Testis (tissue), 3 donors: ENCODE results near the gene BRAP. TPM values are rescaled to one million over a fixed set of nuclear protein-coding genes. Genes with fewer than 3 reads are reported as not detected.
A peak's percentile ranks its signal among the peaks of the same experiment; 100 is the strongest.

Experiments
- DNase-seq: peaks from one replicate; pipeline ENCODE4 v3.0.0-alpha.2; 2019
- H3K27ac ChIP-seq, 2 donors: fragments of 200-600 bp; sonication (generic); one replicate each; pipeline ENCODE4 v1.5.1; 2019
- H3K27me3 ChIP-seq: fragments of 200-600 bp; sonication (generic); one replicate; pipeline ENCODE4 v1.5.1; 2019
- H3K36me3 ChIP-seq: fragments of 200-600 bp; sonication (generic); one replicate; pipeline ENCODE4 v1.5.1; 2017; ENCODE audit warnings: low read depth; ENCODE audit errors: missing control alignments
- H3K4me1 ChIP-seq: fragments of 200-600 bp; sonication (generic); one replicate; pipeline ENCODE4 v1.5.1; 2019
- H3K4me3 ChIP-seq, 2 donors: fragments of 200-600 bp; sonication (generic); one replicate each; pipeline ENCODE4 v1.5.1; 2017 to 2019
- H3K9me3 ChIP-seq: fragments of 200-600 bp; sonication (generic); one replicate; pipeline ENCODE4 v1.5.1; 2017
- POLR2A ChIP-seq: fragments of 450-650 bp; IDR thresholded peaks from one replicate; pipeline ENCODE4 v1.6.1; 2017; ENCODE audit warnings: antibody characterized with exemption, mild to moderate bottlenecking, moderate library complexity
- WGBS, 2 donors: methylation state at CpG; one replicate each; pipeline ENCODE4 v1.1.5; 2018; 5-methylcytosine and 5-hydroxymethylcytosine counted together
- intact Hi-C: fragments of 100-400 bp; cut with DNase I; formaldehyde crosslinking; loops from one replicate; pipeline ENCODE4 v1.15.1; 2023; ENCODE audit warnings: low total_unique reads
- polyA plus RNA-seq: library from polyadenylated mRNA; stranded (reverse); fragments of 350-450 nt; fragmentation: Illumina TruSeq; extraction: RNeasy Lipid Tissue Mini Kit (QIAGEN cat#74804); gene quantifications from one replicate; pipeline ENCODE4 v1.2.3, GENCODE V29; 2014; ENCODE audit warnings: low read depth, low replicate concordance; ENCODE audit not compliant: insufficient read depth
- total RNA-seq, 2 donors: library from RNA; depleted of rRNA; stranded (reverse); fragments of >200 nt; gene quantifications; one replicate each; pipeline ENCODE4 v1.2.3, GENCODE V29; 2016
- TF ChIP-seq, protein P1 (sequence below), 3 experiments: fragments of 450-650 bp in 2 of 3; fragments of 200-600 bp in 1 of 3; sonication (generic) in 1 of 3; IDR thresholded peaks; one replicate each; pipeline ENCODE4 v1.5.1; 2016 to 2019; ENCODE audit warnings: antibody characterized with exemption in 3 of 3, mild to moderate bottlenecking in 2 of 3, moderate library complexity in 1 of 3

The BRAP gene
- total and polyA plus RNA-seq, 3 donors from 2014 or later, result 71.4 to 167 (median 99.1) TPM

- Histone ChIP-seq H3K27me3 (no peaks in the 10 kb centered on the region), H3K36me3 (no peaks in the 10 kb centered on the region), H3K27ac (no peak overlapping the region), H3K4me3 (no peak overlapping the region), H3K9me3 (no peaks in the 10 kb centered on the region), H3K4me1 (no peaks in the 10 kb centered on the region)
- DNase-seq, result no peak
- TF ChIP-seq POLR2A, result no peak
- TF ChIP-seq, protein P1, sequence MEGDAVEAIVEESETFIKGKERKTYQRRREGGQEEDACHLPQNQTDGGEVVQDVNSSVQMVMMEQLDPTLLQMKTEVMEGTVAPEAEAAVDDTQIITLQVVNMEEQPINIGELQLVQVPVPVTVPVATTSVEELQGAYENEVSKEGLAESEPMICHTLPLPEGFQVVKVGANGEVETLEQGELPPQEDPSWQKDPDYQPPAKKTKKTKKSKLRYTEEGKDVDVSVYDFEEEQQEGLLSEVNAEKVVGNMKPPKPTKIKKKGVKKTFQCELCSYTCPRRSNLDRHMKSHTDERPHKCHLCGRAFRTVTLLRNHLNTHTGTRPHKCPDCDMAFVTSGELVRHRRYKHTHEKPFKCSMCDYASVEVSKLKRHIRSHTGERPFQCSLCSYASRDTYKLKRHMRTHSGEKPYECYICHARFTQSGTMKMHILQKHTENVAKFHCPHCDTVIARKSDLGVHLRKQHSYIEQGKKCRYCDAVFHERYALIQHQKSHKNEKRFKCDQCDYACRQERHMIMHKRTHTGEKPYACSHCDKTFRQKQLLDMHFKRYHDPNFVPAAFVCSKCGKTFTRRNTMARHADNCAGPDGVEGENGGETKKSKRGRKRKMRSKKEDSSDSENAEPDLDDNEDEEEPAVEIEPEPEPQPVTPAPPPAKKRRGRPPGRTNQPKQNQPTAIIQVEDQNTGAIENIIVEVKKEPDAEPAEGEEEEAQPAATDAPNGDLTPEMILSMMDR (IDR thresholded peaks at IDR 0.05), result no peak
- intact Hi-C loops, result no loop called here
- WGBS, 2 donors, result 93 to 94% methylated on average over 7 of the region's 7 CpGs
Observed at GRCh38 chr12:111650912-111651311, 34.8 kb downstream of the BRAP start.

- Histone ChIP-seq H3K4me3 (no peak overlapping the region), H3K36me3 (no peaks in the 10 kb centered on the region), H3K27ac (no peak overlapping the region), H3K4me1 (peaks cover 22% of the 10 kb centered on the region), H3K9me3 (no peaks in the 10 kb centered on the region), H3K27me3 (no peaks in the 10 kb centered on the region)
- no peak for DNase-seq
- TF ChIP-seq, protein P1 (IDR thresholded peaks at IDR 0.05), result no peak
- no peak for TF ChIP-seq POLR2A
- intact Hi-C loops, result no loop called here
- 96 to 100% methylated on average over 5 of the region's 5 CpGs for WGBS, 2 donors
Observed at GRCh38 chr12:111645433-111645832, 40.3 kb downstream of the BRAP start.

- H3K9me3 ChIP-seq, result no peaks in the 10 kb centered on the region
- intact Hi-C loops, result no loop called here
- 33 to 45% methylated on average over 3 of the region's 3 CpGs for WGBS, 2 donors
- peak overlapping the region; percentile 60 to 81 for H3K27ac ChIP-seq
- H3K27me3 ChIP-seq, result no peaks in the 10 kb centered on the region
- no peak overlapping the region for H3K4me3 ChIP-seq
- peak; percentile 39 for DNase-seq
- H3K4me1 ChIP-seq, result peaks cover 36% of the 10 kb centered on the region
- no peaks in the 10 kb centered on the region for H3K36me3 ChIP-seq
- TF ChIP-seq, protein P1 (IDR thresholded peaks at IDR 0.05), result no peak
- no peak for TF ChIP-seq POLR2A
Observed at GRCh38 chr12:111643427-111643826, 42.3 kb downstream of the BRAP start.

DNA sequence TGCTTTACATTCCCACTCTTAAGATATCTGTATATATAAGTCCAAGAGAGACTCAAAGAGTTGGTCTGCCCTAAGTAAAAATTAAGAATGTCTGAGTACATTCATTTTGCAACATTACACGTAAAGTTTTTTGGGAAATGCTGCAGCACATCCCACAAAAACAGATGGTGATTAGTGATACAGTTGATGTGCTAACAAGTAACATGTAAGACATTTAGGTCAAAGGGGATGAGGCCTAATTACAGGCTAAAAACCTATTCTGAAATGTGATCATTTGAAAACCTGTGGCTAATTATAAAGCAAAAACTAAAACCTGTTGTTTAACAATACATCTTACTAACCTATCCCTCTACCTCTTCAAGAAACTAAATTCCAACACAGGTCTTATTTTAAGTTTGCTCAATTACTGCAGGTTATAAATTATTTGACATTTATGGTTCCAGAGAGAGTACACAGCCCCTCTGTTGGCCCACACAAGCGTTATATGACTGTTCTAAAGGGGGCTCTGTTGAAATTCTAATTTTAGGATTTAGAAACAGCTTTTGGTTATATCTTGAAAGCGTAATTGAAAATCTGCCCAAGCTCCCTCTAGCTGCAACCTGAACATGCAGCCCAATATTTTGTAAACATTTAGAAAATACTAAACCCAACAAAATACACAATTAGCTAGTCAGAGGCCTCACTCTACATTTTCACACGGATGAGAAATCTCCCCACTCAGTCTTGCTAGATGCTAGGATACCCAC is 42.9 kb downstream of the BRAP start:
- 51 to 54% methylated on average over 4 of the region's 4 CpGs for WGBS, 2 donors
- H3K27me3 ChIP-seq, result no peaks in the 10 kb centered on the region
- peak overlapping the region; percentile 60 to 81 for H3K27ac ChIP-seq
- TF ChIP-seq, protein P1 (IDR thresholded peaks at IDR 0.05), result peak in 2 of 3 experiments; percentile 17 to 18
- no peak for TF ChIP-seq POLR2A
- H3K9me3 ChIP-seq, result no peaks in the 10 kb centered on the region
- DNase-seq, result no peak
- intact Hi-C loops, result no loop called here
- H3K4me3 ChIP-seq, result no peak overlapping the region
- no peaks in the 10 kb centered on the region for H3K36me3 ChIP-seq
- peaks cover 41% of the 10 kb centered on the region for H3K4me1 ChIP-seq

DNA sequence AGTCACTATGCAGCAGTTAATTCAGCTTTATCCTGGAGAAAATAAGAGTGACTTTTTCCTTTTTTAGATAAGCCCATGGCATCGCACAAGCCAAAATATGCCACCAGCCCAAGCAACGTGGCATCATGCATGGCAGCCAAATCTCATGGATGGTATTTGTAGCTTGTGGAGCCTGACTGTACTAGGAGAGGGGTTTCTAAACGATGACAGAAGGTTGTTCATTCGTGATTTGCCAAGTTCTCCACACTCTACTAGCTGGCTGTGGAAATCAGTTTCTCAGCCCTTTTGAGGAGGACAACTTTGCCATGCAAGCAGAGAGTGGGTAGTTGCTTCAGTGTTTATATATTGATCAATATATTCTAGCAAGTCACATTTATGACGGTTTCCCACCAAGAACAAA is 45.2 kb downstream of the BRAP start:
- H3K27me3 ChIP-seq, result no peaks in the 10 kb centered on the region
- no peak overlapping the region for H3K4me3 ChIP-seq
- TF ChIP-seq, protein P1 (IDR thresholded peaks at IDR 0.05), result no peak
- TF ChIP-seq POLR2A, result no peak
- H3K27ac ChIP-seq, result no peak overlapping the region
- DNase-seq, result no peak
- peaks cover 63% of the 10 kb centered on the region for H3K4me1 ChIP-seq
- intact Hi-C loops, result no loop called here
- H3K36me3 ChIP-seq, result no peaks in the 10 kb centered on the region
- H3K9me3 ChIP-seq, result no peaks in the 10 kb centered on the region
- WGBS, 2 donors, result 86 to 87% methylated on average over 5 of the region's 5 CpGs
